Activated CD8-positive, alpha-beta memory T cell treated with anti-CD3 and anti-CD28 coated beads, Interleukin-2, amount 50 U/mL, for 1 hour (primary cell): ENCODE results near the gene STARD3.

Source experiments
- DNase-seq: peaks from one replicate; pipeline ENCODE4 v3.0.0-alpha.2; 2020; ENCODE audit errors: extremely low read depth

STARD3 gene

GRCh38 chr17:39639043-39639442 is 2.1 kb downstream of the STARD3 start:
- no peak for DNase-seq

GRCh38 chr17:39639566-39640458 is 2.9 kb downstream of the STARD3 start:
- DNase-seq: no peak

GRCh38 chr17:39640591-39641031 is 3.7 kb downstream of the STARD3 start:
- DNase-seq: no peak

GRCh38 chr17:39641097-39641496 is 4.2 kb downstream of the STARD3 start:
- DNase-seq: no peak

- DNase-seq: no peak
These were observed 4.9 kb downstream of the STARD3 start for GRCh38 chr17:39641883-39642282.

GRCh38 chr17:39642291-39643074 is 5.5 kb downstream of the STARD3 start:
- DNase-seq: no peak

- DNase-seq: no peak
These were observed 6.3 kb downstream of the STARD3 start for GRCh38 chr17:39643271-39643670.

- no peak for DNase-seq
These were observed 10.3 kb downstream of the STARD3 start for GRCh38 chr17:39647256-39647655.

GRCh38 chr17:39648616-39649366 is 11.8 kb downstream of the STARD3 start:
- DNase-seq: no peak

GRCh38 chr17:39650121-39650579 is 13.2 kb downstream of the STARD3 start:
- DNase-seq: no peak

- no peak for DNase-seq
These were observed 15.1 kb downstream of the STARD3 start for GRCh38 chr17:39651923-39652586.

- DNase-seq: no peak
These were observed 15.8 kb downstream of the STARD3 start for GRCh38 chr17:39652587-39653315.

GRCh38 chr17:39653316-39653661 is 16.3 kb downstream of the STARD3 start:
- no peak for DNase-seq

GRCh38 chr17:39653662-39654331 is 16.9 kb downstream of the STARD3 start:
- DNase-seq: peak; percentile 39

- no peak for DNase-seq
These were observed 18.2 kb downstream of the STARD3 start for GRCh38 chr17:39655105-39655504.

GRCh38 chr17:39658346-39658745 is 21.4 kb downstream of the STARD3 start:
- no peak for DNase-seq

- DNase-seq: no peak
These were observed 21.8 kb downstream of the STARD3 start for GRCh38 chr17:39658760-39659159.

GRCh38 chr17:39659279-39660010 is 22.5 kb downstream of the STARD3 start:
- DNase-seq: no peak

- DNase-seq: no peak
These were observed 23.0 kb downstream of the STARD3 start for GRCh38 chr17:39660011-39660360.
